Measurements from ENCODE around the gene PRSS2. TPM values are rescaled to one million over a fixed set of nuclear protein-coding genes. Genes with fewer than 3 reads are reported as not detected.

Gene PRSS2
- total and polyA plus RNA-seq, 9 of the 15 experiments (the other 6 are each of a cell fraction or from before 2014, with no cell fraction given), result 1.3 to 23.9 (median 3.8) TPM

DNA sequence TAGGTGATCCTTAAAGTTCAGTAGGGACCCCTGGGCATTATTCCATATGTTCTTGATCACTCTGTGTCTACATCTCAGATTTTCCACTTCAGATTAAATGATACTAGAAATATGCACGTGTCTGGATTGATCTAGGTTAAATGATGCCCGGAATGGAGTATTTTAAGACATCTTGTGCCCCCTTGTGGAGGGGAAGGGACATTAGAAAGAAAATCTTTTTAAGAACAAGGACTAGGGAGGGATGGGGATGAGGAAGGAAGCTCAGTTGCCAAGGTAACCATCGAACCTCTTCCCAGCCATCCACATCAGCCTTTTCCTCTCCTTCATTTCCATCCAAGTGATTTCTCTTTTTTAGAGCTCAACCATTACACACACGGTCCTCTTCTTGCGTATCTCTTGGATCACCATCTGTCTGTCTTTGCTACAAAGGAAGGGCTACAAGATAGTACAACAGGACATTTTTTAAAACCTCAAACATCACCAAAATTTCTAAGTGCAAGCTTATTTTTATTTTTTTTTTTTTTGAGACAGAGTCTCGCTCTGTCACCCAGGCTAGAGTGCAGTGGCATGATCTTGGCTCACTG lies 40.5 kb downstream of the PRSS2 start:
- no peaks in the 10 kb centered on the region for H3K9me1 ChIP-seq (ENCODE audit: control insufficient read depth, insufficient read depth, low read length)
- no peak overlapping the region for H3K9ac ChIP-seq (ENCODE audit: insufficient read depth in 1 of 2, low read depth in 2 of 2, low read length in 2 of 2)
- H3K4me2 ChIP-seq (ENCODE audit: insufficient read depth, low read length), result no peak overlapping the region
- in situ Hi-C loops (cut with MboI) (no loop called here), intact Hi-C loops (cut with micrococcal nuclease) (loop anchor here (1.0 to 10.0 kb wide), 3 partner anchors 28 to 207 kb away; no protein-coding TSS in a partner anchor)
- no peaks in the 10 kb centered on the region for H3K79me2 ChIP-seq (ENCODE audit: control insufficient read depth, insufficient read depth, low read length)
- WGBS (ENCODE audit: insufficient coverage, low coverage, missing lambda C conversion rate), result 15% methylated on average over 6 of the region's 6 CpGs
- ChIA-PET CTCF (ENCODE audit: low intra/inter-chr PET ratio) (interaction anchor here (0.6 to 1.5 kb wide), 7 partner anchors 56 to 404 kb away, joined by 3 to 12 read pairs (median 3); no protein-coding TSS in a partner anchor), POLR2A (interaction anchor here (0.5 kb wide), 1 partner anchor 10 kb away, joined by 3 read pairs; no protein-coding TSS in a partner anchor)
- H4K20me1 ChIP-seq (replicated peaks; ENCODE audit: control insufficient read depth, insufficient read depth, low read length), result no peaks in the 10 kb centered on the region
- ATAC-seq, result peak; percentile 82
- no peak overlapping the region for H3K27ac ChIP-seq (ENCODE audit: extremely low read depth, low read depth, low read length)
- H3K27me3 ChIP-seq (ENCODE audit: control insufficient read depth in 2 of 2, insufficient read depth in 2 of 2, low read length in 2 of 2), result no peaks in the 10 kb centered on the region; a peak in 1 of 5 replicates
- no peaks in the 10 kb centered on the region for H3K9me3 ChIP-seq (replicated peaks; ENCODE audit: control insufficient read depth, insufficient read depth, low read depth, low read length)
- BruUV-seq (replicated peaks), result no TSS peak
- H3K4me1 ChIP-seq (replicated peaks in 1 of 2; ENCODE audit: control insufficient read depth in 2 of 2, insufficient read depth in 2 of 2, low read length in 2 of 2), result peaks cover 0 to 44% of the 10 kb centered on the region in 2 experiments; a peak in 3 of 5 replicates
- H3K4me3 ChIP-seq, result no peak overlapping the region
- no peak overlapping the region for H2AFZ ChIP-seq (ENCODE audit: low read depth, low read length)
- peak; percentile 70 to 77 (median 74) for DNase-seq (ENCODE audit: extremely low read depth in 1 of 4, low spot score in 3 of 4)
- peak; percentile 63 for FAIRE-seq
- no peaks in the 10 kb centered on the region for H3K36me3 ChIP-seq (ENCODE audit: control insufficient read depth, insufficient read depth, low read length)
- TF ChIP-seq TCF7L2 (IDR thresholded peaks at IDR 0.05; ENCODE audit: low read depth, low read length) (no peak), MTA3 (IDR thresholded peaks at IDR 0.05; ENCODE audit: borderline replicate concordance) (no peak), GTF2A2 (tag; IDR thresholded peaks at IDR 0.05) (no peak), RAD21 (CRISPR knock-in tag; conservative IDR thresholded peaks at IDR 0.05 in 1 of 2, IDR thresholded peaks at IDR 0.05 in 1 of 2) (peak; percentile 83 to 85), ZC3H4 (CRISPR knock-in tag; IDR thresholded peaks at IDR 0.05; ENCODE audit: borderline replicate concordance) (no peak), ELF1 (tag; IDR thresholded peaks at IDR 0.05) (no peak)
- TF ChIP-seq, protein P1, sequence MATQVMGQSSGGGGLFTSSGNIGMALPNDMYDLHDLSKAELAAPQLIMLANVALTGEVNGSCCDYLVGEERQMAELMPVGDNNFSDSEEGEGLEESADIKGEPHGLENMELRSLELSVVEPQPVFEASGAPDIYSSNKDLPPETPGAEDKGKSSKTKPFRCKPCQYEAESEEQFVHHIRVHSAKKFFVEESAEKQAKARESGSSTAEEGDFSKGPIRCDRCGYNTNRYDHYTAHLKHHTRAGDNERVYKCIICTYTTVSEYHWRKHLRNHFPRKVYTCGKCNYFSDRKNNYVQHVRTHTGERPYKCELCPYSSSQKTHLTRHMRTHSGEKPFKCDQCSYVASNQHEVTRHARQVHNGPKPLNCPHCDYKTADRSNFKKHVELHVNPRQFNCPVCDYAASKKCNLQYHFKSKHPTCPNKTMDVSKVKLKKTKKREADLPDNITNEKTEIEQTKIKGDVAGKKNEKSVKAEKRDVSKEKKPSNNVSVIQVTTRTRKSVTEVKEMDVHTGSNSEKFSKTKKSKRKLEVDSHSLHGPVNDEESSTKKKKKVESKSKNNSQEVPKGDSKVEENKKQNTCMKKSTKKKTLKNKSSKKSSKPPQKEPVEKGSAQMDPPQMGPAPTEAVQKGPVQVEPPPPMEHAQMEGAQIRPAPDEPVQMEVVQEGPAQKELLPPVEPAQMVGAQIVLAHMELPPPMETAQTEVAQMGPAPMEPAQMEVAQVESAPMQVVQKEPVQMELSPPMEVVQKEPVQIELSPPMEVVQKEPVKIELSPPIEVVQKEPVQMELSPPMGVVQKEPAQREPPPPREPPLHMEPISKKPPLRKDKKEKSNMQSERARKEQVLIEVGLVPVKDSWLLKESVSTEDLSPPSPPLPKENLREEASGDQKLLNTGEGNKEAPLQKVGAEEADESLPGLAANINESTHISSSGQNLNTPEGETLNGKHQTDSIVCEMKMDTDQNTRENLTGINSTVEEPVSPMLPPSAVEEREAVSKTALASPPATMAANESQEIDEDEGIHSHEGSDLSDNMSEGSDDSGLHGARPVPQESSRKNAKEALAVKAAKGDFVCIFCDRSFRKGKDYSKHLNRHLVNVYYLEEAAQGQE (IDR thresholded peaks at IDR 0.05; ENCODE audit: borderline replicate concordance), result peak; percentile 66; the same call in 1 of the 2 replicates
- TF ChIP-seq, protein P1 (CRISPR knock-in tag; IDR thresholded peaks at IDR 0.05; ENCODE audit: low read depth), result no peak
- TF ChIP-seq, protein P2, sequence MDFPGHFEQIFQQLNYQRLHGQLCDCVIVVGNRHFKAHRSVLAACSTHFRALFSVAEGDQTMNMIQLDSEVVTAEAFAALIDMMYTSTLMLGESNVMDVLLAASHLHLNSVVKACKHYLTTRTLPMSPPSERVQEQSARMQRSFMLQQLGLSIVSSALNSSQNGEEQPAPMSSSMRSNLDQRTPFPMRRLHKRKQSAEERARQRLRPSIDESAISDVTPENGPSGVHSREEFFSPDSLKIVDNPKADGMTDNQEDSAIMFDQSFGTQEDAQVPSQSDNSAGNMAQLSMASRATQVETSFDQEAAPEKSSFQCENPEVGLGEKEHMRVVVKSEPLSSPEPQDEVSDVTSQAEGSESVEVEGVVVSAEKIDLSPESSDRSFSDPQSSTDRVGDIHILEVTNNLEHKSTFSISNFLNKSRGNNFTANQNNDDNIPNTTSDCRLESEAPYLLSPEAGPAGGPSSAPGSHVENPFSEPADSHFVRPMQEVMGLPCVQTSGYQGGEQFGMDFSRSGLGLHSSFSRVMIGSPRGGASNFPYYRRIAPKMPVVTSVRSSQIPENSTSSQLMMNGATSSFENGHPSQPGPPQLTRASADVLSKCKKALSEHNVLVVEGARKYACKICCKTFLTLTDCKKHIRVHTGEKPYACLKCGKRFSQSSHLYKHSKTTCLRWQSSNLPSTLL (IDR thresholded peaks at IDR 0.05), result no peak
- TF ChIP-seq, protein P3, sequence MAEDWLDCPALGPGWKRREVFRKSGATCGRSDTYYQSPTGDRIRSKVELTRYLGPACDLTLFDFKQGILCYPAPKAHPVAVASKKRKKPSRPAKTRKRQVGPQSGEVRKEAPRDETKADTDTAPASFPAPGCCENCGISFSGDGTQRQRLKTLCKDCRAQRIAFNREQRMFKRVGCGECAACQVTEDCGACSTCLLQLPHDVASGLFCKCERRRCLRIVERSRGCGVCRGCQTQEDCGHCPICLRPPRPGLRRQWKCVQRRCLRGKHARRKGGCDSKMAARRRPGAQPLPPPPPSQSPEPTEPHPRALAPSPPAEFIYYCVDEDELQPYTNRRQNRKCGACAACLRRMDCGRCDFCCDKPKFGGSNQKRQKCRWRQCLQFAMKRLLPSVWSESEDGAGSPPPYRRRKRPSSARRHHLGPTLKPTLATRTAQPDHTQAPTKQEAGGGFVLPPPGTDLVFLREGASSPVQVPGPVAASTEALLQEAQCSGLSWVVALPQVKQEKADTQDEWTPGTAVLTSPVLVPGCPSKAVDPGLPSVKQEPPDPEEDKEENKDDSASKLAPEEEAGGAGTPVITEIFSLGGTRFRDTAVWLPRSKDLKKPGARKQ (CRISPR knock-in tag; IDR thresholded peaks at IDR 0.05), result no peak

Measured in K562 (cell line).